Fibroblast of lung (primary cell): Measurements from ENCODE around the gene CX3CR1. TPM values are rescaled to one million over a fixed set of nuclear protein-coding genes. Genes with fewer than 3 reads are reported as not detected.

Source experiments
- DNase-seq, 2 donors: peaks; one replicate each; pipeline versions ENCODE4 v3.0.0 to v3.0.0-alpha.2; 2010; ENCODE audit warnings: low read depth in 2 of 2
- H2AFZ ChIP-seq: 2 replicates; pipeline ENCODE4 v1.5.1; 2012; ENCODE audit warnings: low read length, control low read depth, inconsistent platforms
- H3K27ac ChIP-seq: 2 replicates; pipeline ENCODE4 v1.5.1; 2011; ENCODE audit warnings: low read length, control low read depth; ENCODE audit not compliant: insufficient read depth
- H3K27me3 ChIP-seq: 2 replicates; pipeline ENCODE4 v1.5.1; 2011; ENCODE audit warnings: mild to moderate bottlenecking, low read length; ENCODE audit not compliant: control insufficient read depth, insufficient read depth
- H3K36me3 ChIP-seq: 2 replicates; pipeline ENCODE4 v1.5.1; 2011; ENCODE audit warnings: low read length; ENCODE audit not compliant: control insufficient read depth, insufficient read depth
- H3K4me1 ChIP-seq: 2 replicates; pipeline ENCODE4 v1.5.1; 2011; ENCODE audit warnings: low read length; ENCODE audit not compliant: control insufficient read depth, insufficient read depth; ENCODE audit errors: extremely low read depth
- H3K4me2 ChIP-seq: 2 replicates; pipeline ENCODE4 v1.5.1; 2011; ENCODE audit warnings: low read length, control low read depth; ENCODE audit not compliant: insufficient read depth; ENCODE audit errors: extremely low read depth
- H3K4me3 ChIP-seq, 4 experiments: fragments of 200-600 bp in 1 of 4; sonication (generic) in 1 of 4; replicated peaks in 1 of 4; 2 replicates each; pipeline ENCODE4 v1.5.1; 2011 to 2016; ENCODE audit warnings: low read length in 4 of 4, low read depth in 3 of 4, mild to moderate bottlenecking in 3 of 4, control low read depth in 2 of 4, inconsistent platforms in 1 of 4, mixed read lengths in 1 of 4; ENCODE audit not compliant: insufficient read depth in 1 of 4; ENCODE audit errors: control extremely low read depth in 1 of 4
- H3K79me2 ChIP-seq: 2 replicates; pipeline ENCODE4 v1.5.1; 2012; ENCODE audit warnings: mild to moderate bottlenecking, low read length, inconsistent platforms; ENCODE audit not compliant: control insufficient read depth, insufficient read depth
- H3K9ac ChIP-seq: 2 replicates; pipeline ENCODE4 v1.5.1; 2011; ENCODE audit warnings: mild to moderate bottlenecking, low read length, control low read depth; ENCODE audit not compliant: insufficient read depth
- H3K9me3 ChIP-seq: 2 replicates; pipeline ENCODE4 v1.5.1; 2012; ENCODE audit warnings: low read depth, low read length; ENCODE audit not compliant: control insufficient read depth, insufficient read depth
- H4K20me1 ChIP-seq: 2 replicates; pipeline ENCODE4 v1.5.1; 2011; ENCODE audit warnings: low read length; ENCODE audit not compliant: control insufficient read depth, insufficient read depth; ENCODE audit errors: extremely low read depth
- CTCF ChIP-seq, 2 donors: IDR thresholded peaks in 1 of 2; conservative IDR thresholded peaks in 1 of 2; 1 replicate in 1 of 2; 2 replicates in 1 of 2; pipeline ENCODE4 v1.5.1; 2011 to 2012; ENCODE audit warnings: low read length in 2 of 2, control low read depth in 1 of 2, inconsistent platforms in 1 of 2, low read depth in 1 of 2, mild to moderate bottlenecking in 1 of 2
- EZH2 ChIP-seq: IDR thresholded peaks from 2 replicates; pipeline ENCODE4 v1.5.1; 2012; ENCODE audit warnings: low read length, control low read depth, mild to moderate bottlenecking; ENCODE audit errors: missing control alignments
- polyA plus RNA-seq, 2 donors: library from polyadenylated mRNA; depleted of rRNA in 1 of 2; stranded (reverse) in 1 of 2; unstranded in 1 of 2; fragments of >200 nt; gene quantifications; 2 replicates each; pipeline ENCODE4 v1.2.1, GENCODE V29; 2011 to 2012; ENCODE audit warnings: missing spikeins in 1 of 2
- total RNA-seq: library from RNA; depleted of rRNA; stranded (reverse); fragments of >200 nt; gene quantifications from 2 replicates; pipeline ENCODE4 v1.2.1, GENCODE V29; 2014

The CX3CR1 gene
- total and polyA plus RNA-seq, 2 donors (not counting 1 experiment from before 2014, with no cell fraction given) = under 0.01 TPM; not detected in 1

GRCh38 chr3:39296197-39297077 lies 16.6 kb upstream of the CX3CR1 start:
- DNase-seq = no peak
- no peak for TF ChIP-seq EZH2
- no peak for TF ChIP-seq CTCF (conservative IDR thresholded peaks at IDR 0.05 in 1 of 2, IDR thresholded peaks at IDR 0.05 in 1 of 2; ENCODE audit: low read depth in 1 of 2, low read length in 2 of 2)
- Histone ChIP-seq H3K36me3 (no peaks in the 10 kb centered on the region), H3K4me2 (no peak overlapping the region), H3K4me3 (no peak overlapping the region), H3K27ac (no peak overlapping the region), H3K9ac (no peak overlapping the region), H3K4me1 (no peaks in the 10 kb centered on the region), H3K9me3 (no peaks in the 10 kb centered on the region), H2AFZ (no peak overlapping the region), H4K20me1 (no peaks in the 10 kb centered on the region), H3K27me3 (no peaks in the 10 kb centered on the region), H3K79me2 (no peaks in the 10 kb centered on the region)

- Histone ChIP-seq H3K4me2 (no peak overlapping the region), H2AFZ (no peak overlapping the region), H3K9me3 (no peaks in the 10 kb centered on the region), H4K20me1 (no peaks in the 10 kb centered on the region), H3K4me3 (no peak overlapping the region), H3K27me3 (no peaks in the 10 kb centered on the region), H3K36me3 (no peaks in the 10 kb centered on the region), H3K79me2 (no peaks in the 10 kb centered on the region), H3K4me1 (no peaks in the 10 kb centered on the region), H3K27ac (no peak overlapping the region), H3K9ac (no peak overlapping the region)
- DNase-seq = no peak
- TF ChIP-seq EZH2 (no peak), CTCF (conservative IDR thresholded peaks at IDR 0.05 in 1 of 2, IDR thresholded peaks at IDR 0.05 in 1 of 2; ENCODE audit: low read depth in 1 of 2, low read length in 2 of 2) (no peak)
Observed at GRCh38 chr3:39295184-39295775, 15.4 kb upstream of the CX3CR1 start.

- Histone ChIP-seq H3K4me1 (no peaks in the 10 kb centered on the region), H3K36me3 (no peaks in the 10 kb centered on the region), H3K9me3 (no peaks in the 10 kb centered on the region), H2AFZ (no peak overlapping the region), H4K20me1 (no peaks in the 10 kb centered on the region), H3K27ac (no peak overlapping the region), H3K4me3 (no peak overlapping the region), H3K9ac (no peak overlapping the region), H3K27me3 (no peaks in the 10 kb centered on the region), H3K4me2 (no peak overlapping the region), H3K79me2 (no peaks in the 10 kb centered on the region)
- DNase-seq = no peak
- TF ChIP-seq CTCF (conservative IDR thresholded peaks at IDR 0.05 in 1 of 2, IDR thresholded peaks at IDR 0.05 in 1 of 2; ENCODE audit: low read depth in 1 of 2, low read length in 2 of 2) = no peak
- TF ChIP-seq EZH2 = no peak
Observed at GRCh38 chr3:39294446-39295183, 14.8 kb upstream of the CX3CR1 start.
